HAP-1 (cell line): ENCODE results near the gene KPNB1.

ENCODE experiments used
- DNase-seq, 2 experiments: peaks; one replicate each; pipeline ENCODE4 v3.0.0-alpha.2; 2016 to 2020; ENCODE audit warnings: low spot score in 2 of 2
- H3K27me3 ChIP-seq: fragments of 250-450 bp; sonication (Bioruptor Pico); 2 replicates; pipeline ENCODE4 v1.5.1; 2020; ENCODE audit warnings: low read depth, mild to moderate bottlenecking, moderate library complexity
- H3K36me3 ChIP-seq: fragments of 250-450 bp; sonication (Bioruptor Pico); replicated peaks from 2 replicates; pipeline ENCODE4 v1.5.1; 2020; ENCODE audit warnings: mild to moderate bottlenecking
- H3K4me1 ChIP-seq: fragments of 250-450 bp; sonication (Bioruptor Pico); 2 replicates; pipeline ENCODE4 v1.5.1; 2020; ENCODE audit warnings: mild to moderate bottlenecking
- H3K4me3 ChIP-seq: fragments of 250-450 bp; sonication (Bioruptor Pico); 2 replicates; pipeline ENCODE4 v1.5.1; 2020; ENCODE audit warnings: mild to moderate bottlenecking, moderate library complexity
- H3K9me3 ChIP-seq: fragments of 250-450 bp; sonication (Bioruptor Pico); 2 replicates; pipeline ENCODE4 v1.5.1; 2020; ENCODE audit warnings: mild to moderate bottlenecking, moderate library complexity
- in situ Hi-C: fragments of 300-500 bp; cut with MboI; formaldehyde crosslinking; loops from 3 replicates; pipeline ENCODE4 v1.14.3; 2020; ENCODE audit warnings: low sequenced_read_pairs, inconsistent platforms, mixed read lengths

The KPNB1 gene

DNA sequence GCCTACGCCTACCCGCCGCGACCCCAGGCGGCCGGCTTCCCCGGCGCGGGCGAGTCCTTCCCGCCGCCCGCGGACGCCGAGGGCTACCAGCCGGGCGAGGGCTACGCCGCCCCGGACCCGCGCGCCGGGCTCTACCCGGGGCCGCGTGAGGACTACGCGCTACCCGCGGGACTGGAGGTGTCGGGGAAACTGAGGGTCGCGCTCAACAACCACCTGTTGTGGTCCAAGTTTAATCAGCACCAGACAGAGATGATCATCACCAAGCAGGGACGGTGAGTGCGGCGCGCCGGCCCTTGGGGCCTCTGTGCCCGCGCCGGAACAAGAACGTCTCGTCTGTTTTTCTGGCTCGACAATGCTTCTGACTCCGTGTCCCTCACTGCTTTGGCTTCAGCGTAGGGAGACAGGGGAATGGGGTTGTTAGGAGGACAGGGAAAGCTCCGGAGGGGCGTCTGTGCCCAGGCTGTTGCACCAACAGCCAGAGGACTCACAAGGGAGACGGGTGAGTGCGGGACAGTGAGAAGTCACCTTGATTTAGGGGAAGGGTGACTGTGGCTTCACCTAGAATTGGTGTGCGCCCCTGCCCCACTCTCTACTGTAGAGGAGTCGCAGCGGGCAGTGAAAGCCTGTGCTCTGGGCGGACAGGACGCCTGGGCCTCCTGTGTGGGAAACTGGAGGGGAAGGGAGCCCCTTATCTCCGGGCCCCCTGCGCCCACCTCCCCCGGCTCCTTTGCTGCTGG, 84.1 kb downstream of the KPNB1 start:
- Histone ChIP-seq H3K4me1 (no peaks in the 10 kb centered on the region), H3K9me3 (no peaks in the 10 kb centered on the region), H3K36me3 (no peaks in the 10 kb centered on the region), H3K4me3 (peak overlapping the region; percentile 11), H3K27me3 (peaks cover 32% of the 10 kb centered on the region)
- in situ Hi-C loops: no loop called here
- DNase-seq: peak in 1 of 2 experiments; percentile 10

DNA sequence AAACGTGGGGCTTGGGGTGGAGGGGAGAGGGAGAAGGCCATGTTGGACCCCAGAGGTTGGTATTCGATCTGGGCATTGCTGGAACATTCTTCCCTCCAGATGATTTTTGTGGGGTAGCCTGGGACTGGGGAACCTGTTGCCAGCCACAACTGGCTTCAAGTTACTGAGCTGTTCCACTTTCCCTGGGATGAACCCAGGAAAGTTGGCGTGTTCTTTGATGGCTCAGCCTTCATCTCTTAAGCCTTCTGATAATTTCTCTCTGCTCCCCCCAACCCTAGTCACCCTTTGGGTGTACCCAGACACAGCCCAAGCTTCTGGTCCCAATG, 85.4 kb downstream of the KPNB1 start:
- DNase-seq: no peak
- Histone ChIP-seq H3K9me3 (no peaks in the 10 kb centered on the region), H3K4me1 (no peaks in the 10 kb centered on the region), H3K27me3 (peaks cover 28% of the 10 kb centered on the region), H3K4me3 (no peak overlapping the region), H3K36me3 (no peaks in the 10 kb centered on the region)
- in situ Hi-C loops: no loop called here
